GM12878 (cell line): ENCODE data around the gene SLC26A11. TPM values are rescaled to one million over a fixed set of nuclear protein-coding genes. Genes with fewer than 3 reads are reported as not detected.

Source experiments
- ATAC-seq: fragments of 200-7000 bp; cut with Tn5 transposase; 3 replicates; pipeline ENCODE4 v1.9.1; 2020; ENCODE audit warnings: mild to moderate bottlenecking, moderate library complexity
- BruUV-seq: library from RNA; stranded (reverse); fragments of 400-500 nt; replicated peaks from 2 replicates; lab custom pipeline; 2021; lab: Mats Ljungman, UMichigan
- CTCF ChIA-PET: fragments of 300-600 bp; sonication (Branson Sonifier 250); formaldehyde crosslinking; extraction: SDS; loops from one replicate; lab custom pipeline; 2021; ENCODE audit warnings: inconsistent platforms; lab: Yijun Ruan, JAX
- POLR2A ChIA-PET: fragments of 350-600 bp; formaldehyde crosslinking; extraction: SDS; loops from one replicate; lab custom pipeline; 2021; ENCODE audit warnings: inconsistent platforms; lab: Charles Lee
- RAD21 ChIA-PET: fragments of 300-600 bp; sonication (Branson Sonifier 250); formaldehyde crosslinking; loops from one replicate; lab custom pipeline; 2023; ENCODE audit warnings: antibody characterized with exemption; ENCODE audit not compliant: unreplicated experiment; lab: Charles Lee
- SMC1A ChIA-PET: fragments of 300-600 bp; sonication (Branson Sonifier 250); formaldehyde crosslinking; loops from one replicate; lab custom pipeline; 2023; ENCODE audit not compliant: unreplicated experiment, uncharacterized antibody; lab: Charles Lee
- DNase-seq: peaks from one replicate; pipeline ENCODE4 v3.0.0-alpha.2; 2011; ENCODE audit warnings: low read depth, low spot score
- FAIRE-seq: peaks from 3 replicates; lab custom pipeline; 2011; peaks lifted over from hg19 to GRCh38; lab: Jason Lieb, UNC
- H2AFZ ChIP-seq: 2 replicates; pipeline ENCODE4 v1.6.0; 2011; ENCODE audit warnings: low read depth, low read length, control low read depth; ENCODE audit not compliant: control insufficient read depth
- H3K27ac ChIP-seq: 2 replicates; pipeline ENCODE4 v1.5.1; 2011; ENCODE audit warnings: control low read depth; ENCODE audit not compliant: control insufficient read depth, insufficient read depth
- H3K27me3 ChIP-seq, 2 experiments: replicated peaks in 1 of 2; 2 replicates each; pipeline versions ENCODE4 v1.6.0 to v1.6.1; 2011; ENCODE audit warnings: low read length in 1 of 2; ENCODE audit not compliant: control insufficient read depth in 2 of 2, insufficient read depth in 2 of 2
- H3K36me3 ChIP-seq, 2 experiments: 2 replicates each; pipeline ENCODE4 v1.5.1; 2011; ENCODE audit warnings: low read length in 1 of 2; ENCODE audit not compliant: control insufficient read depth in 2 of 2, insufficient read depth in 2 of 2
- H3K4me1 ChIP-seq: 2 replicates; pipeline ENCODE4 v1.6.1; 2011; ENCODE audit warnings: mild to moderate bottlenecking, low read length, moderate library complexity, mixed read lengths; ENCODE audit not compliant: control insufficient read depth, insufficient read depth
- H3K4me2 ChIP-seq: 2 replicates; pipeline ENCODE4 v1.6.0; 2011; ENCODE audit warnings: control low read depth; ENCODE audit not compliant: control insufficient read depth, insufficient read depth
- H3K4me3 ChIP-seq: fragments of 200-600 bp; sonication (generic); 2 replicates; pipeline ENCODE4 v1.5.1; 2016
- H3K79me2 ChIP-seq: 2 replicates; pipeline ENCODE4 v1.6.0; 2011; ENCODE audit warnings: low read length; ENCODE audit not compliant: control insufficient read depth, insufficient read depth
- H3K9ac ChIP-seq: 2 replicates; pipeline ENCODE4 v1.8.0; 2011; ENCODE audit warnings: low read length, control low read depth, mixed read lengths; ENCODE audit not compliant: control insufficient read depth, insufficient read depth
- H3K9me3 ChIP-seq: replicated peaks from 3 replicates; pipeline ENCODE4 v1.5.1; 2011; ENCODE audit warnings: mild to moderate bottlenecking, low read length; ENCODE audit not compliant: control insufficient read depth, insufficient read depth
- H4K20me1 ChIP-seq: 2 replicates; pipeline ENCODE4 v1.6.0; 2011; ENCODE audit not compliant: control insufficient read depth, insufficient read depth
- CEBPB ChIP-seq, 2 experiments: fragments of 150-350 bp in 1 of 2; IDR thresholded peaks; 2 replicates each; pipeline ENCODE4 v1.6.1; 2012 to 2014; ENCODE audit warnings: low read depth in 2 of 2, low read length in 2 of 2, borderline replicate concordance in 1 of 2, inconsistent platforms in 1 of 2
- DPF2 ChIP-seq: fragments of 450-650 bp; IDR thresholded peaks from 2 replicates; pipeline ENCODE4 v1.6.1; 2017; ENCODE audit warnings: mild to moderate bottlenecking
- GABPA ChIP-seq: IDR thresholded peaks from 2 replicates; pipeline ENCODE4 v1.6.1; 2014; ENCODE audit warnings: antibody characterized with exemption, low read depth, mild to moderate bottlenecking, inconsistent platforms
- JUND ChIP-seq: IDR thresholded peaks from 2 replicates; pipeline ENCODE4 v1.6.1; 2012; ENCODE audit warnings: low read depth, mild to moderate bottlenecking, low read length, improper control_type of control experiment, moderate library complexity
- LARP7 ChIP-seq: fragments of 450-650 bp; IDR thresholded peaks from 2 replicates; pipeline ENCODE4 v1.6.1; 2017; ENCODE audit warnings: mild to moderate bottlenecking
- MEF2A ChIP-seq: IDR thresholded peaks from 2 replicates; pipeline ENCODE4 v1.6.1; 2011; ENCODE audit warnings: low read depth, mild to moderate bottlenecking, low read length, moderate library complexity; ENCODE audit not compliant: insufficient read depth
- MYC ChIP-seq: IDR thresholded peaks from 2 replicates; pipeline ENCODE4 v1.6.1; 2011; ENCODE audit warnings: mild to moderate bottlenecking, low read length, moderate library complexity, inconsistent platforms; ENCODE audit not compliant: insufficient read depth, insufficient replicate concordance, insufficient read length, severe bottlenecking
- NFYB ChIP-seq: IDR thresholded peaks from 2 replicates; pipeline ENCODE4 v1.6.1; 2011; ENCODE audit warnings: low read depth, mild to moderate bottlenecking, low read length, improper control_type of control experiment, moderate library complexity; ENCODE audit not compliant: insufficient read depth
- POLR2A ChIP-seq: IDR thresholded peaks from 2 replicates; pipeline ENCODE4 v1.6.1; 2011; ENCODE audit warnings: low read depth, mild to moderate bottlenecking, low read length
- POLR2AphosphoS2 ChIP-seq: IDR thresholded peaks from 2 replicates; pipeline ENCODE4 v1.6.1; 2011; ENCODE audit warnings: low read depth, mild to moderate bottlenecking, low read length, improper control_type of control experiment, moderate library complexity
- SMAD1 ChIP-seq: fragments of 450-650 bp; IDR thresholded peaks from 2 replicates; pipeline ENCODE4 v1.6.1; 2018; ENCODE audit warnings: mild to moderate bottlenecking, low read depth; ENCODE audit not compliant: partially characterized antibody
- SMC3 ChIP-seq: IDR thresholded peaks from 2 replicates; pipeline ENCODE4 v1.6.1; 2011; ENCODE audit warnings: low read length, improper control_type of control experiment, borderline replicate concordance
- WGBS: methylation state at CpG from one replicate; pipeline ENCODE4 v1.1.6; 2016; ENCODE audit warnings: low lambda C conversion rate; ENCODE audit not compliant: insufficient replicate concordance, insufficient coverage; ENCODE audit errors: missing lambda C conversion rate; 5-methylcytosine and 5-hydroxymethylcytosine counted together
- in situ Hi-C: fragments of 300-500 bp; cut with MboI; formaldehyde crosslinking; loops from 9 replicates; pipeline ENCODE4 v1.14.3; 2018; ENCODE audit warnings: mixed read lengths
- intact Hi-C: fragments of 100-400 bp; cut with micrococcal nuclease; formaldehyde crosslinking; loops from one replicate; pipeline ENCODE4 v1.14.2; 2022; ENCODE audit not compliant: unreplicated experiment
- polyA plus RNA-seq, 11 experiments: library from polyadenylated mRNA; depleted of rRNA in 4 of 11; unstranded in 6 of 11; stranded (reverse) in 5 of 11; fragments of >200 nt; fragmentation: Nextera tagmentation in 4 of 11; fragmentation: Illumina TruSeq in 1 of 11; extraction: Ambion mirVana in 4 of 11; extraction: Trizol in 1 of 11; gene quantifications; 1 replicate in 1 of 11; 2 replicates in 10 of 11; pipeline versions ENCODE4 v1.2.1 to v1.2.3, GENCODE V29; 2011 to 2016; ENCODE audit warnings: inconsistent platforms in 2 of 11, missing spikeins in 2 of 11, low read depth in 1 of 11
- total RNA-seq, 4 experiments: library from RNA; depleted of rRNA in 3 of 4; stranded (reverse); fragments of >200 nt in 3 of 4; fragmentation: Illumina TruSeq in 1 of 4; extraction: Trizol in 1 of 4; gene quantifications; 2 replicates each; pipeline versions ENCODE4 v1.2.1 to v1.2.3, GENCODE V29; 2013 to 2021
- TF ChIP-seq, protein P1 (sequence below): fragments of 450-650 bp; conservative IDR thresholded peaks from 2 replicates; pipeline ENCODE4 v1.6.1; 2017; ENCODE audit warnings: mild to moderate bottlenecking, moderate library complexity

SLC26A11 gene
- total and polyA plus RNA-seq, 10 of the 15 experiments (the other 5 are each of a cell fraction or from before 2014, with no cell fraction given) = 0.05 to 4.1 (median 1.2) TPM; not detected in 1

DNA sequence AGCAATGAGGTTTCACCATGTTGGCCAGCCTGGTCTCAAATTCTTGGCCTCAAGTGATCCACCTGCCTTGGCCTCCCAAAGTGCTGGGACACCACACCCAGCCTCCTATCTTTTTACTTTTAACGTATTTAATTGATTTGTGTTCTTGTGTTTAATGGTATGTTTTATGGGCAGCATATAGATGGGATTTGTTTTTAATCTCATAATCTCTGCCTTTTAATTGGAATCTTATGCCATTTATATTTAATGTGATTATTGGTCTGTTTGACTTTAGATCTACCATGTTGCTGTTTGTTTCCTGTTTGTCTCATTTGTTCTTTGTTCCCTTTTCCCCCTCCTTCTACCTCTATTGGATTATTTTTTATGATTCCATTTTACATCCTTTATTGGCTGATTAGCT, 12.2 kb downstream of the SLC26A11 start (continued):
- no peak for TF ChIP-seq CEBPB (IDR thresholded peaks at IDR 0.05; ENCODE audit: borderline replicate concordance in 1 of 2, low read depth in 2 of 2, low read length in 2 of 2)

DNA sequence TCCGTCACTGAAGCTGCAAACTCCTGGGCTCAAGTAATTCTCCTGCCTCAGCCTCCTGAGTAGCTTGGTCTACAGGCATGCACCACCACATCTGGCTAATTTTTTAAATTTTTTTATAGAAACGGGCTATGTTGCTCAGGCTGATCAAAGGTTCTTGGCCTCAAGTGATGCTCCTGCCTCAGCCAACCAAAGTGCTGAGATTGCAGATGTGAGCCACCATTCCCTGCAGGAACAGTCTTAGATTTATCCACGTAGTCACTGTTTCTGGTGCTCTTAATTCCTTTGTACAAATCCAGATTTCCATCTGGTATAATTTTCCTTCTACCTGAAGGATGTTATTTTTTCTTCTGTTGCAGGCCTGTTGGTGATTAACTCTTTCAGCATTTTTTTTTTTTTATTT, 13.0 kb downstream of the SLC26A11 start:
- CTCF ChIA-PET = no interaction called here
- Histone ChIP-seq H3K4me3 (no peak overlapping the region), H4K20me1 (no peaks in the 10 kb centered on the region), H3K4me1 (no peaks in the 10 kb centered on the region), H3K9me3 (peaks cover 9% of the 10 kb centered on the region; the same call in 2 of the 3 replicates), H3K79me2 (no peaks in the 10 kb centered on the region), H3K36me3 (no peaks in the 10 kb centered on the region), H3K4me2 (no peak overlapping the region), H3K27me3 (no peaks in the 10 kb centered on the region), H3K27ac (no peak overlapping the region), H3K9ac (no peak overlapping the region), H2AFZ (no peak overlapping the region)
- RAD21 ChIA-PET = no interaction called here
- intact Hi-C loops = no loop called here
- in situ Hi-C loops = no loop called here
- ATAC-seq (no peak), DNase-seq (no peak), FAIRE-seq (no peak)
- SMC1A ChIA-PET = no interaction called here
- no TSS peak for BruUV-seq
- 47% methylated on average over 3 of the region's 3 CpGs for WGBS
- POLR2A ChIA-PET = no interaction called here
- no peak for TF ChIP-seq MYC
- TF ChIP-seq GABPA = no peak

DNA sequence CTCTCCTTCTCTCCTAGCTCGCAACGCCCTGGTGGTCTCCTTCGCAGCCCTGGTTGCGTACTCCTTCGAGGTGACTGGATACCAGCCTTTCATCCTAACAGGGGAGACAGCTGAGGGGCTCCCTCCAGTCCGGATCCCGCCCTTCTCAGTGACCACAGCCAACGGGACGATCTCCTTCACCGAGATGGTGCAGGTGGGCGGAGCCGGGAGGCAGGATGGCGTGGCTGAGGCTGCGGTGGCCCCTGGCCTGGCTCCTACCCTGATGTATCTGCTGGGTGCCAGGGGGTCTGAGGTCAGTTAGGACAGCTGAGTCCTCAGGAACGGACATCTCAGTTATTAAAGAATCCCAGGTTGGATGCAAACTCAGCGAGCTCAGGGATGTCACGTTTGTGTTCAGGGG, 16.7 kb downstream of the SLC26A11 start:
- FAIRE-seq = no peak
- no peaks in the 10 kb centered on the region for H4K20me1 ChIP-seq
- no peaks in the 10 kb centered on the region for H3K79me2 ChIP-seq
- H3K27ac ChIP-seq = no peak overlapping the region
- H3K4me2 ChIP-seq = no peak overlapping the region
- H2AFZ ChIP-seq = no peak overlapping the region
- no TSS peak for BruUV-seq
- ChIA-PET CTCF (no interaction called here), POLR2A (no interaction called here), SMC1A (interaction anchor here (0.5 kb wide), 1 partner anchor 47 kb away, joined by 4 read pairs; no protein-coding TSS in a partner anchor), RAD21 (interaction anchor here (1.0 kb wide), 1 partner anchor 41 kb away, joined by 3 read pairs; no protein-coding TSS in a partner anchor)
- intact Hi-C loops (no loop called here), in situ Hi-C loops (no loop called here)
- H3K36me3 ChIP-seq = no peaks in the 10 kb centered on the region
- WGBS = 65% methylated on average over 16 of the region's 17 CpGs
- H3K9ac ChIP-seq = no peak overlapping the region
- no peaks in the 10 kb centered on the region for H3K27me3 ChIP-seq
- H3K4me1 ChIP-seq = no peaks in the 10 kb centered on the region
- DNase-seq = no peak
- H3K9me3 ChIP-seq = peaks cover 9% of the 10 kb centered on the region; the same call in 2 of the 3 replicates
- no peak for ATAC-seq
- no peak overlapping the region for H3K4me3 ChIP-seq
- TF ChIP-seq LARP7 (no peak), NFYB (no peak), MEF2A (no peak), SMC3 (no peak), POLR2A (no peak), POLR2AphosphoS2 (no peak), DPF2 (no peak), JUND (no peak), SMAD1 (no peak)
- TF ChIP-seq, protein P1, sequence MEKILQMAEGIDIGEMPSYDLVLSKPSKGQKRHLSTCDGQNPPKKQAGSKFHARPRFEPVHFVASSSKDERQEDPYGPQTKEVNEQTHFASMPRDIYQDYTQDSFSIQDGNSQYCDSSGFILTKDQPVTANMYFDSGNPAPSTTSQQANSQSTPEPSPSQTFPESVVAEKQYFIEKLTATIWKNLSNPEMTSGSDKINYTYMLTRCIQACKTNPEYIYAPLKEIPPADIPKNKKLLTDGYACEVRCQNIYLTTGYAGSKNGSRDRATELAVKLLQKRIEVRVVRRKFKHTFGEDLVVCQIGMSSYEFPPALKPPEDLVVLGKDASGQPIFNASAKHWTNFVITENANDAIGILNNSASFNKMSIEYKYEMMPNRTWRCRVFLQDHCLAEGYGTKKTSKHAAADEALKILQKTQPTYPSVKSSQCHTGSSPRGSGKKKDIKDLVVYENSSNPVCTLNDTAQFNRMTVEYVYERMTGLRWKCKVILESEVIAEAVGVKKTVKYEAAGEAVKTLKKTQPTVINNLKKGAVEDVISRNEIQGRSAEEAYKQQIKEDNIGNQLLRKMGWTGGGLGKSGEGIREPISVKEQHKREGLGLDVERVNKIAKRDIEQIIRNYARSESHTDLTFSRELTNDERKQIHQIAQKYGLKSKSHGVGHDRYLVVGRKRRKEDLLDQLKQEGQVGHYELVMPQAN = no peak
